HepG2 (cell line): Measurements from ENCODE around the gene CD7. TPM values are rescaled to one million over a fixed set of nuclear protein-coding genes. Genes with fewer than 3 reads are reported as not detected.

Experiments
- DRAP1 ChIP-seq: IDR thresholded peaks from 2 replicates; pipeline ENCODE4 v1.6.1; 2016; ENCODE audit warnings: missing genetic modification reagents, missing compliant biosample characterization
- EHMT2 ChIP-seq: fragments of 200-600 bp; sonication (generic); IDR thresholded peaks from 2 replicates; pipeline ENCODE4 v1.7.0; 2017; ENCODE audit warnings: antibody characterized with exemption, low read depth, low read length, borderline replicate concordance
- MAX ChIP-seq: IDR thresholded peaks from 2 replicates; pipeline ENCODE4 v1.6.1; 2012; ENCODE audit warnings: inconsistent platforms
- MZF1 ChIP-seq: sonication (generic); formaldehyde crosslinking; IDR thresholded peaks from 2 replicates; pipeline ENCODE4 v1.8.1; 2023; ENCODE audit warnings: mild to moderate bottlenecking, missing genetic modification reagents, borderline replicate concordance
- NCOA1 ChIP-seq: sonication (generic); formaldehyde crosslinking; IDR thresholded peaks from 2 replicates; pipeline ENCODE4 v1.9.0; 2021; ENCODE audit warnings: missing genetic modification reagents
- NCOA2 ChIP-seq: sonication (generic); formaldehyde crosslinking; IDR thresholded peaks from 2 replicates; pipeline ENCODE4 v1.8.0; 2022; ENCODE audit warnings: inconsistent platforms
- NR2F1 ChIP-seq, 2 experiments: fragments of 450-650 bp in 1 of 2; formaldehyde crosslinking in 1 of 2; IDR thresholded peaks; 2 replicates each; pipeline versions ENCODE4 v1.5.0 to v1.6.1; 2016 to 2020; ENCODE audit warnings: mild to moderate bottlenecking in 1 of 2, missing compliant biosample characterization in 1 of 2, missing genetic modification reagents in 1 of 2, moderate library complexity in 1 of 2
- ZBTB37 ChIP-seq: sonication (generic); formaldehyde crosslinking; IDR thresholded peaks from 2 replicates; pipeline ENCODE4 v1.4.0; 2020; ENCODE audit warnings: mild to moderate bottlenecking, missing genetic modification reagents
- ZNF230 ChIP-seq: sonication (generic); formaldehyde crosslinking; IDR thresholded peaks from 2 replicates; pipeline ENCODE4 v1.4.0; 2020; ENCODE audit warnings: mild to moderate bottlenecking, missing genetic modification reagents
- ZNF256 ChIP-seq: sonication (generic); formaldehyde crosslinking; conservative IDR thresholded peaks from 2 replicates; pipeline ENCODE4 v1.4.0; 2020; ENCODE audit warnings: missing genetic modification reagents
- ZNF619 ChIP-seq: sonication (generic); formaldehyde crosslinking; IDR thresholded peaks from 2 replicates; pipeline ENCODE4 v1.4.0; 2020; ENCODE audit warnings: mild to moderate bottlenecking, missing genetic modification reagents
- ZNF710 ChIP-seq: sonication (generic); formaldehyde crosslinking; IDR thresholded peaks from 2 replicates; pipeline ENCODE4 v1.5.0; 2020; ENCODE audit warnings: mild to moderate bottlenecking, missing genetic modification reagents, borderline replicate concordance
- ZNF724P ChIP-seq: sonication (generic); formaldehyde crosslinking; IDR thresholded peaks from 2 replicates; pipeline ENCODE4 v1.8.0; 2022; ENCODE audit warnings: missing genetic modification reagents, borderline replicate concordance
- ZNF782 ChIP-seq: sonication (generic); formaldehyde crosslinking; IDR thresholded peaks from 2 replicates; pipeline ENCODE4 v1.4.0; 2020; ENCODE audit warnings: missing genetic modification reagents, mild to moderate bottlenecking, borderline replicate concordance
- polyA plus RNA-seq, 8 experiments: library from polyadenylated mRNA; depleted of rRNA in 3 of 8; stranded (reverse) in 7 of 8; unstranded in 1 of 8; fragments of >200 nt; fragmentation: Illumina TruSeq in 4 of 8; extraction: Trizol in 4 of 8; gene quantifications; 2 replicates each; pipeline versions ENCODE4 v1.2.1 to v1.2.3, GENCODE V29; 2011 to 2016; ENCODE audit warnings: low read depth in 4 of 8, missing spikeins in 1 of 8, mixed read lengths in 1 of 8; ENCODE audit not compliant: insufficient read depth in 1 of 8
- total RNA-seq, 5 experiments: library from RNA; depleted of rRNA; stranded (reverse); fragments of >200 nt; fragmentation: Illumina TruSeq; extraction: Trizol; gene quantifications; 2 replicates each; pipeline ENCODE4 v1.2.3, GENCODE V29; 2016; ENCODE audit warnings: low read depth in 1 of 5
- TF ChIP-seq, protein P1 (sequence below): sonication (generic); formaldehyde crosslinking; IDR thresholded peaks from 2 replicates; pipeline ENCODE4 v1.4.0; 2020; ENCODE audit warnings: mild to moderate bottlenecking, missing genetic modification reagents, borderline replicate concordance
- TF ChIP-seq, protein P2 (sequence below): sonication (generic); formaldehyde crosslinking; IDR thresholded peaks from 2 replicates; pipeline ENCODE4 v1.5.0; 2020; ENCODE audit warnings: mild to moderate bottlenecking, missing genetic modification reagents

The CD7 gene
- total and polyA plus RNA-seq, 2 of the 13 experiments (the other 11 are each of a cell fraction or from before 2014, with no cell fraction given): 67.6 to 76.4 TPM

GRCh38 chr17:82317394-82318168, at the start of gene CD7 (continued):
- TF ChIP-seq NCOA1 (0 out of 2 replicates have a peak, but pooled peaks have one; percentile 20), MAX (peak; percentile 37; the same call in 1 of the 2 replicates), ZNF256 (0 out of 2 replicates have a peak, but pooled peaks have one; percentile 37), EHMT2 (no peak), ZNF724P (CRISPR knock-in tag) (no peak), ZNF619 (CRISPR knock-in tag) (0 out of 2 replicates have a peak, but pooled peaks have one; percentile 13), ZNF710 (peak; percentile 81; the same call in 1 of the 2 replicates), MZF1 (CRISPR knock-in tag) (peak; percentile 89; the same call in 1 of the 2 replicates), NR2F1 (CRISPR knock-in tag; IDR thresholded peaks at IDR 0.05) (peak; percentile 46 to 73; a peak in 2 of 4 replicates), ZNF782 (CRISPR knock-in tag) (peak; percentile 89; the same call in 1 of the 2 replicates), NCOA2 (peak; percentile 9; the same call in 1 of the 2 replicates), ZBTB37 (CRISPR knock-in tag) (peak; percentile 54; the same call in 1 of the 2 replicates), ZNF230 (peak; percentile 59; the same call in 1 of the 2 replicates), DRAP1 (CRISPR knock-in tag) (peak; percentile 68)
- TF ChIP-seq, protein P1, sequence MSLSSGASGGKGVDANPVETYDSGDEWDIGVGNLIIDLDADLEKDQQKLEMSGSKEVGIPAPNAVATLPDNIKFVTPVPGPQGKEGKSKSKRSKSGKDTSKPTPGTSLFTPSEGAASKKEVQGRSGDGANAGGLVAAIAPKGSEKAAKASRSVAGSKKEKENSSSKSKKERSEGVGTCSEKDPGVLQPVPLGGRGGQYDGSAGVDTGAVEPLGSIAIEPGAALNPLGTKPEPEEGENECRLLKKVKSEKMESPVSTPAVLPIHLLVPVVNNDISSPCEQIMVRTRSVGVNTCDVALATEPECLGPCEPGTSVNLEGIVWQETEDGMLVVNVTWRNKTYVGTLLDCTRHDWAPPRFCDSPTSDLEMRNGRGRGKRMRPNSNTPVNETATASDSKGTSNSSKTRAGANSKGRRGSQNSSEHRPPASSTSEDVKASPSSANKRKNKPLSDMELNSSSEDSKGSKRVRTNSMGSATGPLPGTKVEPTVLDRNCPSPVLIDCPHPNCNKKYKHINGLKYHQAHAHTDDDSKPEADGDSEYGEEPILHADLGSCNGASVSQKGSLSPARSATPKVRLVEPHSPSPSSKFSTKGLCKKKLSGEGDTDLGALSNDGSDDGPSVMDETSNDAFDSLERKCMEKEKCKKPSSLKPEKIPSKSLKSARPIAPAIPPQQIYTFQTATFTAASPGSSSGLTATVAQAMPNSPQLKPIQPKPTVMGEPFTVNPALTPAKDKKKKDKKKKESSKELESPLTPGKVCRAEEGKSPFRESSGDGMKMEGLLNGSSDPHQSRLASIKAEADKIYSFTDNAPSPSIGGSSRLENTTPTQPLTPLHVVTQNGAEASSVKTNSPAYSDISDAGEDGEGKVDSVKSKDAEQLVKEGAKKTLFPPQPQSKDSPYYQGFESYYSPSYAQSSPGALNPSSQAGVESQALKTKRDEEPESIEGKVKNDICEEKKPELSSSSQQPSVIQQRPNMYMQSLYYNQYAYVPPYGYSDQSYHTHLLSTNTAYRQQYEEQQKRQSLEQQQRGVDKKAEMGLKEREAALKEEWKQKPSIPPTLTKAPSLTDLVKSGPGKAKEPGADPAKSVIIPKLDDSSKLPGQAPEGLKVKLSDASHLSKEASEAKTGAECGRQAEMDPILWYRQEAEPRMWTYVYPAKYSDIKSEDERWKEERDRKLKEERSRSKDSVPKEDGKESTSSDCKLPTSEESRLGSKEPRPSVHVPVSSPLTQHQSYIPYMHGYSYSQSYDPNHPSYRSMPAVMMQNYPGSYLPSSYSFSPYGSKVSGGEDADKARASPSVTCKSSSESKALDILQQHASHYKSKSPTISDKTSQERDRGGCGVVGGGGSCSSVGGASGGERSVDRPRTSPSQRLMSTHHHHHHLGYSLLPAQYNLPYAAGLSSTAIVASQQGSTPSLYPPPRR (CRISPR knock-in tag): peak; percentile 48; the same call in 1 of the 2 replicates
- TF ChIP-seq, protein P2, sequence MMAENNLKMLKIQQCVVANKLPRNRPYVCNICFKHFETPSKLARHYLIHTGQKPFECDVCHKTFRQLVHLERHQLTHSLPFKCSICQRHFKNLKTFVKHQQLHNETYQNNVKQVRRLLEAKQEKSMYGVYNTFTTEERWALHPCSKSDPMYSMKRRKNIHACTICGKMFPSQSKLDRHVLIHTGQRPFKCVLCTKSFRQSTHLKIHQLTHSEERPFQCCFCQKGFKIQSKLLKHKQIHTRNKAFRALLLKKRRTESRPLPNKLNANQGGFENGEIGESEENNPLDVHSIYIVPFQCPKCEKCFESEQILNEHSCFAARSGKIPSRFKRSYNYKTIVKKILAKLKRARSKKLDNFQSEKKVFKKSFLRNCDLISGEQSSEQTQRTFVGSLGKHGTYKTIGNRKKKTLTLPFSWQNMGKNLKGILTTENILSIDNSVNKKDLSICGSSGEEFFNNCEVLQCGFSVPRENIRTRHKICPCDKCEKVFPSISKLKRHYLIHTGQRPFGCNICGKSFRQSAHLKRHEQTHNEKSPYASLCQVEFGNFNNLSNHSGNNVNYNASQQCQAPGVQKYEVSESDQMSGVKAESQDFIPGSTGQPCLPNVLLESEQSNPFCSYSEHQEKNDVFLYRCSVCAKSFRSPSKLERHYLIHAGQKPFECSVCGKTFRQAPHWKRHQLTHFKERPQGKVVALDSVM (CRISPR knock-in tag): no peak; the same call in 1 of the 2 replicates
